Thoracic aorta (tissue), 2 donors: ENCODE results near the gene ZSCAN4. TPM values are rescaled to one million over a fixed set of nuclear protein-coding genes. Genes with fewer than 3 reads are reported as not detected.

Source experiments
- ATAC-seq: fragments of 150-250 bp; one replicate; pipeline ENCODE4 v1.8.0; 2017; ENCODE audit warnings: low read depth; ENCODE audit not compliant: insufficient number of reproducible peaks, low FRiP score
- DNase-seq: peaks from one replicate; pipeline ENCODE4 v3.0.0-alpha.2; 2020; ENCODE audit warnings: low spot score
- H3K27ac ChIP-seq, 2 donors: fragments of 200-600 bp; sonication (generic); 1 replicate in 1 of 2; 2 replicates in 1 of 2; pipeline ENCODE4 v1.5.1; 2016; ENCODE audit warnings: mild to moderate bottlenecking in 2 of 2, moderate library complexity in 2 of 2
- H3K27me3 ChIP-seq: fragments of 200-600 bp; sonication (generic); replicated peaks from 2 replicates; pipeline ENCODE4 v1.6.0; 2016; ENCODE audit warnings: mild to moderate bottlenecking; ENCODE audit not compliant: insufficient read depth
- H3K36me3 ChIP-seq: fragments of 200-600 bp; sonication (generic); one replicate; pipeline ENCODE4 v1.5.1; 2016
- H3K4me1 ChIP-seq, 2 donors: fragments of 200-600 bp; sonication (generic); 1 replicate in 1 of 2; 2 replicates in 1 of 2; pipeline versions ENCODE4 v1.5.1 to v1.6.0; 2016; ENCODE audit warnings: low read depth in 2 of 2, mild to moderate bottlenecking in 1 of 2; ENCODE audit not compliant: control insufficient read depth in 1 of 2
- H3K4me3 ChIP-seq: fragments of 200-600 bp; sonication (generic); 2 replicates; pipeline ENCODE4 v1.5.1; 2016; ENCODE audit warnings: mild to moderate bottlenecking
- H3K9me3 ChIP-seq: fragments of 200-600 bp; sonication (generic); 2 replicates; pipeline ENCODE4 v1.5.1; 2016
- CTCF ChIP-seq: fragments of 200-600 bp; sonication (generic); IDR thresholded peaks from one replicate; pipeline ENCODE4 v1.5.1; 2019; ENCODE audit warnings: antibody characterized with exemption
- total RNA-seq, 2 donors: library from RNA; depleted of rRNA; stranded (reverse); fragments of >200 nt; gene quantifications; one replicate each; pipeline versions ENCODE4 v1.1.0 to v1.2.3, GENCODE V29; 2016

The ZSCAN4 gene
- total RNA-seq, 2 donors from 2014 or later, result not detected

- H3K4me3 ChIP-seq, result no peak overlapping the region
- no peaks in the 10 kb centered on the region for H3K36me3 ChIP-seq
- peaks cover 12% of the 10 kb centered on the region for H3K9me3 ChIP-seq
- no peak overlapping the region for H3K27ac ChIP-seq
- no peak for ATAC-seq
- TF ChIP-seq CTCF, result no peak
- H3K4me1 ChIP-seq, result no peaks in the 10 kb centered on the region
- no peaks in the 10 kb centered on the region for H3K27me3 ChIP-seq
- DNase-seq, result no peak
Observed at GRCh38 chr19:57648331-57649003, 20.3 kb upstream of the ZSCAN4 start.

GRCh38 chr19:57651654-57651996 is 17.1 kb upstream of the ZSCAN4 start:
- Histone ChIP-seq H3K4me1 (no peaks in the 10 kb centered on the region), H3K9me3 (no peaks in the 10 kb centered on the region), H3K4me3 (no peak overlapping the region), H3K27ac (no peak overlapping the region), H3K36me3 (no peaks in the 10 kb centered on the region), H3K27me3 (no peaks in the 10 kb centered on the region)
- no peak for DNase-seq
- TF ChIP-seq CTCF, result no peak
- no peak for ATAC-seq

- Histone ChIP-seq H3K4me3 (no peak overlapping the region), H3K9me3 (no peaks in the 10 kb centered on the region), H3K27ac (no peak overlapping the region), H3K36me3 (no peaks in the 10 kb centered on the region), H3K4me1 (no peaks in the 10 kb centered on the region), H3K27me3 (no peaks in the 10 kb centered on the region)
- TF ChIP-seq CTCF, result no peak
- ATAC-seq (no peak), DNase-seq (no peak)
Observed at GRCh38 chr19:57653689-57654088, 15.0 kb upstream of the ZSCAN4 start.

DNA sequence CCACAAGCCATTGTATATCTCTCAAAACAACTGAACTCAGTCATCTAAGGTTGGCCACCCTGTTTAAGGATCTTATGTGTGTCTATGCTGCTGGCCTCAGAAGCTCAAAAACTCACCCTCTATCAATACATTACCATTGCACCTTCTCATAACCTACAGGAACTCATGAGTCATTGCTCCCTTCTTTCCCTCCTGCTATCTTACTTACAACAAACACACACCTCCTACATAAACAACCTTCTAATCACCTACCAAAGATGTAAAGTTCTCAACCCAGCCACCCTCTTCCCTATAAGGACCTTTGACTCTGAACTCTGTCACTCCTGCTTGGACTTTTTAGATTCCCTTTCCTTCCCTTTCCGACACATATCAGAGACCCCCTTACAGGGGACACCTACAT is 13.3 kb upstream of the ZSCAN4 start:
- Histone ChIP-seq H3K27ac (no peak overlapping the region), H3K4me3 (no peak overlapping the region), H3K9me3 (no peaks in the 10 kb centered on the region), H3K27me3 (no peaks in the 10 kb centered on the region), H3K36me3 (no peaks in the 10 kb centered on the region), H3K4me1 (no peaks in the 10 kb centered on the region)
- DNase-seq (no peak), ATAC-seq (no peak)
- TF ChIP-seq CTCF, result no peak

DNA sequence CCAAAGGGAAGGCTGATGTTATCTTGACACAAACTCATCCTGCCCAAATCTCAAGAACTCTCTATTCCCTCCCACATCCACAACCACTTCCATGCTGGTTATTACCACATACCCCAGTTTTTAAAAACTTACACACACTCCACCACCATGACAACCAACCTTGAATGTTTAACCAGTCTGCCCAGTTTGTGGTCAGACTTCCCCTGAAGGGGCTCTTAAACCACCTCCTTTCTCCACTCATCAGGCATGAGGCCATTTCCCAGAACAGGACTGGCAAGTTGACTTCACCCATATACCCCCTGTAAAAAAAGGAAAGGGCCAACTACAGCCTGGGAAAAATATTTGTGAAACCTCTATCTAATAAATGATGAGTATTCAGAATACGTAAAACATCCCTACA is 12.4 kb upstream of the ZSCAN4 start:
- no peak for DNase-seq
- no peak for TF ChIP-seq CTCF

More for the DNA sequence above, 12.4 kb upstream of the ZSCAN4 start:
- H3K27ac ChIP-seq, result no peak overlapping the region
- ATAC-seq, result no peak
- no peaks in the 10 kb centered on the region for H3K4me1 ChIP-seq
- no peaks in the 10 kb centered on the region for H3K27me3 ChIP-seq
- H3K9me3 ChIP-seq, result no peaks in the 10 kb centered on the region
- no peaks in the 10 kb centered on the region for H3K36me3 ChIP-seq
- H3K4me3 ChIP-seq, result no peak overlapping the region
